ENCODE data around the gene EFCAB13. TPM values are rescaled to one million over a fixed set of nuclear protein-coding genes. Genes with fewer than 3 reads are reported as not detected.
A peak's percentile ranks its signal among the peaks of the same experiment; 100 is the strongest.

Gene EFCAB13
- total and polyA plus RNA-seq, 11 donors = 0.47 to 6.1 (median 1.4) TPM

- Histone ChIP-seq H3K36me3 (peaks cover 0 to 48% (median 18%) of the 10 kb centered on the region in 9 donors), H3K27ac (no peak overlapping the region), H3K4me3 (no peak overlapping the region), H3K4me1 (peaks cover 0 to 11% (median 2%) of the 10 kb centered on the region in 12 donors), H3K27me3 (no peaks in the 10 kb centered on the region), H3K9me3 (peaks cover 0 to 17% (median 0%) of the 10 kb centered on the region in 12 donors)
- DNase-seq (no peak), ATAC-seq (no peak)
- TF ChIP-seq CTCF (IDR thresholded peaks at IDR 0.05) (no peak), POLR2A (IDR thresholded peaks at IDR 0.05) (no peak)
- intact Hi-C loops (cut with DNase I) = loop anchor here in 2 of 10 donors (5.0 kb wide), 2 partner anchors 43 to 48 kb away; partner anchors contain the start of gene ITGB3 (in 1 of the 2)
- WGBS, 4 donors = 92 to 100% (median 94%) methylated on average over 1 of the region's 1 CpG
Observed at GRCh38 chr17:47300718-47301117, 23.0 kb upstream of the EFCAB13 start.

- Histone ChIP-seq H3K36me3 (peaks cover 0 to 48% (median 18%) of the 10 kb centered on the region in 9 donors), H3K27me3 (no peaks in the 10 kb centered on the region), H3K4me3 (no peak overlapping the region), H3K27ac (no peak overlapping the region), H3K9me3 (peaks cover 0 to 17% (median 0%) of the 10 kb centered on the region in 12 donors), H3K4me1 (peaks cover 0 to 14% (median 4%) of the 10 kb centered on the region in 12 donors)
- DNase-seq = no peak
- ATAC-seq = no peak
- 92 to 94% (median 92%) methylated on average over 3 of the region's 3 CpGs for WGBS, 4 donors
- TF ChIP-seq CTCF (IDR thresholded peaks at IDR 0.05) (no peak), POLR2A (IDR thresholded peaks at IDR 0.05) (no peak)
- intact Hi-C loops (cut with DNase I) = loop anchor here in 2 of 10 donors (5.0 kb wide), 2 partner anchors 44 to 49 kb away; partner anchors contain the start of gene ITGB3 (in 1 of the 2)
Observed at GRCh38 chr17:47301161-47301560, 22.6 kb upstream of the EFCAB13 start.

DNA sequence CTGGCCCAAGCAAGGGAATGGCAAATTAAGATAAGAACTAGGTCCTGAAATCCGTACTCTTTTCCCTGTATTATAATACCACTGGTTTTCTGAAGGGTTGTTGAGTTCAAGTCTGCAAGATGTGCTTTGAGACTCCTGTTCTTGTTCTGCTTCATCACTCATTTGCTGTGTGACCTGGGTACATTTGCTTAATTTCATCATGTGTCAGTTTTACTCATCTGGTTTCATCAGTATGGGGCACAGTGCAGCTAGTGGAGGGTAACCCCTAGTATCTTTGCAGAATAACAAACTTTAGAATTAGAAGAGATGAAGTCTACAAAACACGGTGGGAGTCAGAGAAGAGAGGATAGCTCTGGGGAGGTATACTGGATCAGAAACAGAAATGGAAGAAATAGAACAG is 21.9 kb upstream of the EFCAB13 start:
- Histone ChIP-seq H3K27me3 (no peaks in the 10 kb centered on the region), H3K4me3 (no peak overlapping the region), H3K4me1 (peaks cover 0 to 15% (median 4%) of the 10 kb centered on the region in 12 donors), H3K27ac (no peak overlapping the region), H3K36me3 (peaks cover 0 to 48% (median 18%) of the 10 kb centered on the region in 9 donors), H3K9me3 (peaks cover 0 to 17% (median 0%) of the 10 kb centered on the region in 12 donors)
- DNase-seq (no peak), ATAC-seq (no peak)
- intact Hi-C loops (cut with DNase I) = loop anchor here in 2 of 10 donors (5.0 kb wide), 2 partner anchors 45 to 50 kb away; partner anchors contain the start of gene ITGB3 (in 1 of the 2)
- TF ChIP-seq CTCF (IDR thresholded peaks at IDR 0.05) (no peak), POLR2A (IDR thresholded peaks at IDR 0.05) (no peak)
- 90 to 93% (median 93%) methylated on average over 2 of the region's 2 CpGs for WGBS, 4 donors

DNA sequence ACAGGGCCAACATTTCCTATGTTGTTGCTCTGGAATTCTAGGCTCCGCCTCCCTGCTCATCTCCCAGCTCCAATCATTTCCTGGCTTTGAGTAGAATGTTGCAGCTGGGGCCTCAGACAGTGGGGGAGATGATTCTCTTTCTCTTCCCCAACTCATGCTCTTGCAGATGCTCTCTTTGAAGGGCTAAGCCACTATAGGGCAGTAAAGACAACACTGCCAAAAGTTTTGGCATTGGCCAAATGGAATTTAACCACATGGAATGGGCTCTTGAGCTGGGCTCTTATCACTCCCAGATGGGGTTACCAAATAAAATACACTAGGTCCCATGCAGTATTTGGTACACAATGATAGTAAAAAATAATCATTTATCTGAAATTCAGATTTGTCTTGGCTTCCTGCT is 19.6 kb upstream of the EFCAB13 start:
- Histone ChIP-seq H3K27me3 (no peaks in the 10 kb centered on the region), H3K36me3 (peaks cover 0 to 44% (median 22%) of the 10 kb centered on the region in 9 donors), H3K27ac (peak overlapping the region in 1 of 12 donors; percentile 56), H3K4me1 (peaks cover 0 to 15% (median 4%) of the 10 kb centered on the region in 12 donors), H3K4me3 (no peak overlapping the region), H3K9me3 (peaks cover 0 to 17% (median 0%) of the 10 kb centered on the region in 12 donors)
- WGBS, 4 donors = 94 to 100% (median 96%) methylated on average over 1 of the region's 1 CpG
- intact Hi-C loops (cut with DNase I) = loop anchor here in 2 of 10 donors (5.0 kb wide), 2 partner anchors 47 to 52 kb away; partner anchors contain the start of gene ITGB3 (in 1 of the 2)
- DNase-seq (no peak), ATAC-seq (no peak)
- no peak for TF ChIP-seq POLR2A (IDR thresholded peaks at IDR 0.05)
- TF ChIP-seq CTCF (IDR thresholded peaks at IDR 0.05) = no peak
